Activated CD8-positive, alpha-beta memory T cell treated with anti-CD3 and anti-CD28 coated beads for 4 hours (primary cell): ENCODE data around the gene ZNF562.
"Not testable (repeated sequence)": the region's sequence is repeated elsewhere in the genome, so short reads cannot be mapped to it uniquely, and the experiment has no call there.

Experiments
- DNase-seq, 2 donors: peaks; one replicate each; pipeline ENCODE4 v3.0.0-alpha.2; 2020; ENCODE audit warnings: low read depth in 2 of 2

The ZNF562 gene

DNA sequence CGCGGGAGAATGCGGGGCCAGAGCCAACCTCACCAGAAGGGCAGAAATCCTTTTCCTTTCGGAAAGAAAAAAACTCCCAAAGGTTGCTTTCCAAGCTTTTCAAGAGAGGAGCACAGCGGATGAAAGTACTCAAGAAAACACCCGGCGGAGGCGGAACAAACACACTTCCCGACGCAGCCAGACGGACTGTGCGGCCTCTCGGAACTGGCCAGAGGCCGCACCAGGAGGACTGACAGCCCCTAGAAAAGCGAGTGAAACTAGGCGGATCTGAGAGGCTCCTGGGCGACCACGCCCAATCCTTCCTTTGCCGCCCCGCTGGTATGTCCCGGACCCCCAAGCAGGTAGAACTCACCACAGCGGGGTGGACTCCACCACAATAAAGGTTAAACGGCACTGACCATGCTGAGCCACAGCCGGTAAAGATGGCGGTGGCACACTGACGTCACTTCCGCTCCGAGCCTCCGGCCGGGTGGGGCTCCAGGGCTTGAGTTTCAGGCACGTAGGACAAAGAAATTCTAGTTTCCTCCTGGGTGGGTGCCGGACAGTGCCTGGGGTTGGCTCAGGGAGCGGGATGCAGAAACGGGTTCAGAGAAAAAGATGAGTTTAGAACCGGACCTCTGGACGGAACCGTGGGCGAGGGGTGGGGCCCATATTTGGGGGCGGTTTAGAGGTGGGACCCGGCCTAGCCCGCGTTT lies at the start of gene ZNF562:
Gene ZNF562, minus strand, starts transcription at position 438 of the 695 bp plus-strand sequence. CDS start 14,356 bp downstream, outside the sequence.
- peak; percentile 57 to 64 for DNase-seq

DNA sequence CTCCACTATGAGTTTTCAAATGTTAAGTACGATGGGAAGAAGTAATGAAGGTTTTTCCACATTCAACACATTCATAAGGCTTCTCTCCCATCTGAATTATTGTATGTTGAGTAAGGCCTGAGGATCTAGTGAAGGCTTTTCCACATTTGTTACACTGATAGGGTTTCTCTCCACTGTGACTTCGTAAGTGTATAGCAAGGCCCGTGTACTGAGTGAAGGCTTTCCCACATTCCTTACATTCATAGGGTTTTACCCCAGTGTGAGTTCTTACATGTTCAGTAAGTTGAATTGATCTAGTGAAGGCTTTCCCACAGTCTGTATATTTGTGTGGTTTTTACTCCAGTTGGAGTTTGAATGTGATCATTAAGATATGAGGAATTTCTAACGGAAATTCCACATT lies 49.3 kb upstream of the ZNF562 start:
- no peak for DNase-seq

DNA sequence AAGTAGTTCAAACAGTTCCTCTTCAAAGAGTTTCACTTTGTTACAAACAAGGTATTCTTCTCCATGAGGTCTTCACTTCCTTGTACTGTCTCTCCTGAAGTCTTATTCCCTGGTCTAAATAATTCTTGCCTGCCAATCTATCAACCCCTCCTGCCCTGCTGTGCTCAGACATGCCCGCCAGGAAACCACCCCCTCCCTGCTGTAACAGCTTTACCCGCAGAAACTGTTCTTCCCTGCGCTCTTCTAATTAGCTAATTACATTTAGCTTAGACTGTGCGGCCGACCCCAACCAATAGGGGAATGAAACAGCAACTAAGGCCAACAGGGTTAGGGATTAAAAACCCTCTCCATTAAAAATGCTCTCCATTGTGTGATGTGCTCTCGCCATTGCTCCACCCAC lies 47.0 kb upstream of the ZNF562 start:
- DNase-seq = no peak

DNA sequence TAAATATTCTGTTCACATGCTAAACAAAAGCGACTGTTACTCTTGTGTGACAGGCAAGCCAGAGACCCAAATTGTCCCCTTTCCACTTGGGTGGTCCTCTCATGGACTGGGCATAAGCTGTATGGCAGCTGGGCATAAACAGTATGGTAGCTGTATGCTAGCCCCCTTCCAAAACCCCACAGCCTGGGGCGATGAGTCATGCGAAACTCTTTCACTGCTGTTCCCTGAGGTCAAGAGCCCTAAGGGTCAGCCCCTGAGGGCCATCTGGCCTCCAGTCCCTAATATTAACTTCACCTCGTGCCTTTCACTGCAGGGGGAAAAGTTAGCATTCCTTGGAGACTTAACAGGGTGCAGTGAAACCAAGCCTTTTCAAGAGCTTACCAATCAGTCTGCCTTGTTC lies 45.6 kb upstream of the ZNF562 start:
- no peak for DNase-seq

DNA sequence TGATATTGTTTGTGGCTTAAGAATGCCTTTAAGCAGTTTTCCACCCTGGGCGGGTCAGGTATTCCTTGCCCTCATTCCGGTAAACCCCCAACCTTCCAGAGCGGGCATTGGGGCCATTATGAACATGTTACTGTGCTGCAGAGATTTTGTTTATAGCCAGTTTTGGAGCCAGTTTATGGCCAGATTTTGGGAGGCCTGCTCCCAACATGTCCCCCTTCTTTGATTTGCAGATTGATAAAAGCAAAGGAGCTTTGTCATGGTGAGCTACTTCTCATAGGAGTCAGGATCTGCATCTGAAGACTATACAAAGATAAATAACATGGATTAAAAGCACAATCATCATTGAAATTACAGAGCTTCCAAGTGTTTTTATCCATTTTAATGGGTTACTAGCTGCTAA lies 36.9 kb upstream of the ZNF562 start:
- DNase-seq = no peak

DNA sequence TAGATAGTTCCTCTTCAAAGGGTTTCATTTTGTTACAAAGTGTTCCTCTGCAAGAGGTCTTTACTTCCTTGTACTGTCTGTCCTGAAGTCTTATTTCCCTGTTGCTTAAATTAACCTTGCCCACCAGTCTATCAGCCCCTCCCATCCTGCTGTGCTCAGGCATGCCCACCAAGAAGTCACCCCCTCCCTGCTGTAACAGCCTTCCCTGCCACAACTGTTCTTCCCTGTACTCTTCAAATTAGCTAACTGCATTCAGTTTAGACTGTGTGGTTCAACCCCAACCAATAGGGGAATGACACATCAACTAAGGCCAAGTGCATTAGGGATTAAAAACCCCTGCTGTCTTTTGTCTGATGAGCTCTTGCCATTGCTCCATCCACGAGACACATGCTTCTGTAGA lies 34.4 kb upstream of the ZNF562 start:
- no peak for DNase-seq

DNA sequence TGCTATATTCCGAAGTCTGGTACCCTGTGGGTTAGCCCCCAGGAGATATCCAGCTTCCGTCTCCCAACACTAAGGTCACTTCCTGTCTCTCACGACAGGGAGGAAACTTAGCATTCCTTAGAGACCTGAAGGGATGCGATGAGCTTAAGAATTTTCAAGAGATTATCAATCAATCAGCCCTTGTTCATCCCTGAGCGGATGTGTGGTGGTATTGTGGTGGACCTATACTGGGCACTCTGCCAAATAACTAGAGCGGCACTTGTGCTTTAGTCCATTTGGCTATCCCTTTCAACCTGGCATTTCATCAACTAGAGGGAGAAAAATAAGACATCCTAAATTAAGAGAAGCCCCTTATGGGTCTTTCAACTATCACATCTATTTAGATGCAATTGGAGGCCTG lies 30.9 kb upstream of the ZNF562 start:
- no peak for DNase-seq

DNA sequence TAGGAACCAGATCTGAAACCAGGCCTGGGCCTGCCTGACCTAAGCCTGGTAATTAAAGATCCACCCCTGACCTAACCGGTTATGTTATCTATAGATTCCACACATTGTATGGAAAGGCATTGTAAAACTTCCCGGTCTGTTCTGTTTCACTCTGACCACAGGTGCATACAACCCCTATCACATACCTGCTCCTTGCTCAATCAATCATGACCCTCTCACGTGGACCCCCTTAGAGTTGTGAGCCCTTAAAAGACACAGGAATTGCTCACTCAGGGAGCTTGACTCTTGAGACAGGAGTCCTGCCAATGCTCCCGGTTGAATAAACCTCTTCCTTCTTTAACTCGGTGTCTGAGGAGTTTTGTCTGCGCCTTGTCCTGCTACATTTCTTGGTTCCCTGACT lies 27.3 kb upstream of the ZNF562 start:
- no peak for DNase-seq

DNA sequence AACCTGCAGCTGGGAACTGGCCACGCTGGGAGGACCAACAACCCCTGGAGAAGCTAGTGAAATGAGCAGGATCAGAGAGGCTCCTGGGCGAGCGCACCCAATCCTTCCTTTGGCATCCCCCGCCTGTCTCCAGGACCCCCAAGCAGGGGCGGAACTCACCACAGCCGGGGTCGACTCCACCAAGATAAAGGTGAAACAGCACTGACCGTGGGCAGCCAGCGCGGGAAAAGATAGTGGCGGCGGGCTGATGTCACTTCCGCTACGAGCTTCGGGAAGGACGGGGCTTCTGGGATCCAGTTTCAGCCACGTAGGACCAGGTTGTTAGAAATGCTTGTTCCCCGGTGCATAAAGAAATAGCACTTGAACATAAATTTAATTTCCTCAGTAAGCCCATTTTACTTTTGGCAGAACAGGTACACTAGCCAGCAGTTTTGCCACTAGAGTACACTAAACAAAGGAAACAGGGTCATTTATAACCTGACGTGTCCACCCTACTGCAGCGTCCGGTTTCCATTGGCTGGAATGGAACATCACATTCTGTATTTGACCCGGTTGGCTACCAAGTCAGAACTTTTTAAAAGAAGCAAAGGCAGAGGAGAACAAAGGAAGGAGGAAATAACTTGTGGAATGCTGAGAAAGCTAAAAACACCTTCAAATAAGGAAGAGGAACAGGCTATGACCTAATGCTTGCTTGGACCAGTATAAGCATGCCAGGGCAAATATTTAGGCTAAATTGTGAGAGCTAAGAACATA lies 25.5 kb upstream of the ZNF562 start:
- no peak for DNase-seq

DNA sequence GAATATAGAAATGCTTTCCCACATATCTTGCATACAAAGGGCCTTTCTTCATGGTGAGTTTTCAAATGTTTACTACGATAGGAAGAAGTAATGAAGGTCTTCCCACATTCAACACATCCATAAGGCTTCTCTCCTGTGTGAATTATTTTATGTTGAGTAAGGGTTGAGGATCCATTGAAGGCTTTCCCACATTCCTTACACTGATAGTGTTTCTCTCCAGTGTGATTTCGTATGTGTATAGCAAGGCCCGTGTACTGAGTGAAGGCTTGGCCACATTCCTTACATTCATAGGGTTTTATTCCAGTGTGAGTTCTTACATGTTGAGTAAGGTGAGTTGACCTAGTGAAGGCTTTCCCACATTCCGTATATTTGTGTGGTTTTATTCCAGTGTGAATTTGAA lies 15.4 kb upstream of the ZNF562 start:
- not testable (repeated sequence) for DNase-seq

DNA sequence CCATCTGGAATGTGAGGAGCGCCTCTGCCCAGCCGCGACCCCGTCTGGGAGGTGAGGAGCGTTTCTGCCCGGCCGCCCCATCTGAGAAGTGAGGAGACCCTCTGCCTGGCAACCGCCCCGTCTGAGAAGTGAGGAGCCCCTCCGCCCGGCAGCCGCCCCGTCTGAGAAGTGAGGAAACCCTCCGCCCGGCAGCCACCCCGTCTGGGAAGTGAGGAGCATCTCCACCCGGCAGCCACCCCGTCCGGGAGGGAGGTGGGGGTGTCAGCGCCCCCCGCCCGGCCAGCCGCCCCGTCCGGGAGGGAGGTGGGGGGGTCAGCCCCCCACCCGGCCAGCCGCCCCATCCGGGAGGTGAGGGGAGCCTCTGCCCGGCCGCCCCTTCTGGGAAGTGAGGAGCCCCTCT lies 5.1 kb upstream of the ZNF562 start:
- not testable (repeated sequence) for DNase-seq

DNA sequence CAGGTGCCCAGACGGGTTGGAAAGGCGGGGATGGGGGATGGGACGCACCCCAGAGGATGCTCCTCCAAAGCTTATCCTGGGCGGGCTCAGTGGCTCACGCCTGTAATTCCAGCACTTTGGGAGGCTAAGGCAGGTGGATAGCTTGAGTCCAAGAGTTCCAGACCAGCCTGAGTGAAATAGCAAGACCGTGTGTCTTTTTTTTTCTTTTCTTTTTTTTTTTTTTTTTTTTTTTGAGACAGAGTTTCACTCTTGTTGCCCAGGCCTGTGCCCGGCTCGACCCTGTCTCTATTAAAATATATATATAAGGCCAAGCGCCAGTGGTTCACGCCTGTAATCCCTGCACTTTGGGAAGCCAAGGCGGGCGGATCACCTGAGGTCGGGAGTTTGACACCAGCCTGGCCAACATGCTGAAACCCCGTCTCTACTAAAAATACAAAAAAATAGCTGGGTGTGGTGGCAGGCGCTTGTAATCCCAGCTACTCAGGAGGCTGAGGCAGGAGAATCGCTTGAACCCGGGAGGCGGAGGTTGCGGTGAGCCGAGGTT lies 530 bp upstream of the ZNF562 start:
- DNase-seq = not testable (repeated sequence)

DNA sequence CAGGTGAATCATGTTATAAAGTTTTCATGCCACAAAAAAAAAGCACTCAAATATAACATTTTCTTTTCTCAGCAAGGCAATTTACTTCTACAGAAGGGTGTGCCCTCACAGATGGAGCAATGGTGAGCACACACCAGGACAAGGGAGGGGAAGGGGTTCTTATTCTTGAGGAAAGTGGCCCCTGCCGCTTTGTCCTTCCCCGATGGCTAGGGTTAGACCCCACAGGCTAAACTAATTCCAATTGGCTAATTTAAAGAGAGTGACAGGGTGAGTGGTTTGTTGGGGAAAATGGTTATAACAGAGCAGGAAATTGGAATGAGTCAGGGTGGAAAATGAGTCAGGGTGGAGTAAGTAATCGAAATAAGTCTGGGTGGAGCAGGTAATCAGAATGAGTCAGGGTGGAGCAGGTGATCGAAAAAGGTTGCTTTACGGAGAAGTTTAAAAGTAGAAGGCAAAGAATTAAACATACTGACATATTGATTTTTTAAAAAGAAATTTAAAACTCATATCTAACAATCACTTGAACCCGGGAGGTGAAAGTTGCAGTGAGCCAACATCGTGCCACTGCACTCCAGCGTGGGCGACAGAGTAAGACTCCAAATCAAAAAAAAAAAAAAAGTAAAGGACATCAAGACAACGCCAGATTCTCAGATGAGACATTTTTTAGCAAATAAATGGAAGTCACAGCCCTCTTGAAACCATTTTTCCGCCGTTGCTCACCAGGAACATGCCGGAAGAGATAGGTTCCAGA lies 813 bp downstream of the ZNF562 start:
- DNase-seq = peak in 1 of 2 donors; percentile 6

DNA sequence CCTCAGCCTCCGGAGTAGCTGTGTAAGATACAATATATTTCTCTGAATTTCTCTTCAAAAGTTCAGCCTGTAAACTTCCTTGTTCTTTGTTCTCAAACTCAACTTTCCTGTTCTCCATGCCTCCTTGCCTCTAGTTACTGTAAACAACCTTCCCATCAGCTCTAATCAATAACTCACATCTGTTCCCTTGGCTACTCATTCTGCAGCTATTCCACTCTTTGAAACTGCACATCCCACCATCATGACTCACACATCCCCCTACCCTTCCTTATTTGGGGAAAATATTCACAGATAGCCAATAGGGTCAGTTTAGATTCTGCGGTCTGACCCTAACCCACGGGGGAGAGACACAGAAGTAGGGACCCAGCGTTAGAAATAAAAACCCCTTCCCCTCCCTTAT lies 2.0 kb downstream of the ZNF562 start:
- DNase-seq = no peak

DNA sequence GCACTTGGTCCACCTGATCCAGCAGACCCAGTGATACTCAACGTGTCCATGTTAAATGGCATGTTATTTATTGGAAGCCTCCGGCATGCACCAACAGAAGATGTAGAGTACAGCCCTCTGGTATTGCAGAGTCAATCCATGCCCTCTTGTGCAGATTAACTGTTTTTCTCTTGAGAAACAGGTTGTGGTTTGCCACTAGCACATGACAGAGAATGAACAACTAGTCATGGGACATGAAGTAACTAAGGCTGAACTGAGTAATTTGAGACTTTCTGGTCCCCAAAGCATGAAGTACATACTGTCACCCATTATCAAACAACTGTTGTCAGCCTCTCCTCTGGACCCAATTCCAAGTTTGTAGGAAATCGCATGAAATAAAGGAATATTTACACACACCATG lies 3.2 kb downstream of the ZNF562 start:
- no peak for DNase-seq

DNA sequence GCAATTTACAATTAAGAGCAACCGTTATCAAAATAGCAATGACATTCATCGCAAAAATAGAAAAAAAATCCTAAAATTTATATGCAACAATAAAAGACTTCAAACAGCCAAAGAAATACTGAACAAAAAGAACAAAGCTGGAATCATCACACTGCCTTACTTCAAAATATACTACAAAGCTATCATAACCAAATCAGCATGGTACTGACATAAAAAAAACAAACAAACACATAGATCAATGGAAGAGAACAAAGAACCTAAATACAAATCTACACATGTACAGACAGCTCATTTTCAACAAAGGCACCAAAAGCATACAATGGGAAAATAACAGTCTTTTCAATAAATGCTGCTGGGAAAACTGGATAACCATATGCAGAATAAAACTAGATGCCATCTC lies 6.4 kb downstream of the ZNF562 start:
- DNase-seq = no peak

DNA sequence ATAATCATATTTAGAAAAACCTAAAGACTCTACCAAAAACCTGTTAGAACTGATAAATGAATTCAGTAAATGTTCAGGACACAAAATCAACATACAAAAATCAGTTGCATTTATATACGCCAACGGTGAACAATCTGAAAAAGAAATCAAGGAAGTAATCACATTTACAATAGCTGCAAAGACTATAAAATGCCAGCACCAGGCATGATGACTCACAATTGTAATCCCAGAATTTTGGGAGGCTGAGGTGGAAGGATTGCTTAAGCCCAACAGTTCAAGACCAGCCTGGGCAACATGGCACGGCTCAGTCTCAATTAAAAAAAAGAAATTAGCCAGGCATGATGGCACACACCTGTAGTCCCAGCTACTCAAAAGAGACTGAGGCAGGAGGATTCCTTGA lies 7.0 kb downstream of the ZNF562 start:
- no peak for DNase-seq

DNA sequence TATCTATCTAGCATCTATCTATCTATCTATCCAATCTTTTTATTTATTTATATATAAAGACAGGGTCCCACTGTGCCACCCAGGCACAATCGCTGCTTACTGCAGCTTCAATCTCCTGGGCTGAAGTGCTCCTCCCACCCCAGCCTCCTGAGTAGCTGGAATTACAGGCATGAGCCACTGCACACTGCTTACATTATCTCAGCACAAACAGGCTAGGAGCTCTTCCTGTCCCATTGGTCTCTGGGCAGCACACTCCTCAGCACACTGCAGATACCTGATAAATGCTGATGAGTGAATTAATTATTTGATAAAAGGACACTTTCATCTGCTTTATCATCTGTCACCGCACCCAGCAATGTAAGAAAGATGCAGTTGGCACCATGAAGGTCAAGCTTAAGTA lies 16.1 kb downstream of the ZNF562 start:
- DNase-seq = no peak

DNA sequence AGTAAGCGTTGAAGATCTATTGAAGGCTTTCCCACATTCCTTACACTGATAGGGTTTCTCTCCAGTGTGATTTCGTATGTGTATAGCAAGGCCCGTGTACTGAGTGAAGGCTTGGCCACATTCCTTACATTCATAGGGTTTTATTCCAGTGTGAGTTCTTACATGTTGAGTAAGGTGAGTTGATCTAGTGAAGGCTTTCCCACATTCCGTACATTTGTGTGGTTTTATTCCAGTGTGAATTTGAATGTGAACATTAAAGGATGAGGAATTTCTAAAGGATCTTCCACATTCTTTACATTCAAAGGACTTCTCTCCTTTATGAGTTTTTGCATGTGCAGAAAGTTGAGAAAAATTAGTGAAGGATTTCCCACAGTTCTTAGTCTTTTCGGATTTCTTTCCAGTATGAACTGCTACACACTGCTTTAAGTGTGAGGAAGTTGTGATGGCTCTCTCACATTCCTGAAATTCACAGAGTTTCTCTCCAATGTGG lies 21.8 kb downstream of the ZNF562 start:
- not testable (repeated sequence) for DNase-seq

DNA sequence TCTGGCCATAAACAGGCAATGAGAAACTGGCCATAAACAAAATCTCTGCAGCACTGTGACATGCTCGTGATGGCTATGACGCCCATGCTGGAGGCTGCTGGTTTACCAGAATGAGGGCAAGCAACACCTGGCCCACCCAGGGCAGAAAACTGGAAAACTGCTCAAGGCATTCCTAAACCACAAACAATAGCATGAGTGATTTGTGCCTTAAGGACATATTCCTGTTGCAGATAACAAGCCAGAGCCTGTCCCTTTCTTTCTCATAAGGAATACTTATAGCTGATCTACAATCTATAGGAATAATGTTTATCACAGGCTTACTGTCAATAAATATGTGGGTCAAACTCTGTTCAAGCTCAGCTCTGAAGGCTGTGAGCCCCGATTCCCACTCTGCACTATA lies 23.4 kb downstream of the ZNF562 start:
- not testable (repeated sequence) for DNase-seq

DNA sequence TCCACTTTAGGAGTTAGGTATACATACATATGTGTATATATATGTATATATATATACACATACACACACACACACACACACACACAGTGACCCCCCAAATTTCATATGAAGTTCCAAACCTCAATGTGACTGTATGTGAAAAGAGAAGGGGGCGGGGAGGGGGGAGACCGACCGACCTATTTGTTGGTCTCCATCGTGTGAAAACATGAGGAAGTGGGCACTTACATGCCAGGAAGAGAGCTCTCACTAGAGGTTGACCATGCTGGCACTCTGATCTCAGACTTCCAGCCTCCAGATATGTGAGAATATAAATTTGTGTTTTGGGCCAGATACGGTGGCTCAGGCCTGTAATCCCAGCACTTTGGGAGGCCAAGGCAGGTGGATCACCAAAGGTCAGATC lies 24.6 kb downstream of the ZNF562 start:
- DNase-seq = no peak

DNA sequence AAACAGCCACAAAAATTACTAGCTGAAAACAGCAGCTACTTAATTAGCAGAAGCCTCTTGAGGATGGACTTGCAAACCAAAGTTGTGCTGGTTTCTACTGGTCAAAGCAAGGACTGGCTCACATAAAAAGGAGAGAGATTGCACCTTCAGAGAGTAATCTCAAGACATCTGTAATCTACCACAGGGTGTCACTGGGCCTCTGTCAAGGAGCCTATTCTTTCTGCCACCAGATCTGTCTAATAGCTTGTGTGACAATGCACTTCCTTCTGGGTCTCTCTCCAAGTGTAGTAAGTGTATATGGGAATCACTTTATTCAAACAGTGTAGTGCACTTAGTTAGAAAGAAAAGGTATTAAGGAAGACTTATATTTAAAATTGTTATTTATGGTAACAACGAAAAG lies 29.4 kb downstream of the ZNF562 start:
- no peak for DNase-seq
